Transverse colon (tissue), 4 donors: ENCODE results near the gene WDFY2.

ENCODE experiments used
- EP300 ChIP-seq: sonication (generic); formaldehyde crosslinking; IDR thresholded peaks from one replicate; pipeline ENCODE4 v1.6.1; 2017; ENCODE audit warnings: antibody characterized with exemption, low read depth
- POLR2A ChIP-seq: fragments of 450-650 bp; IDR thresholded peaks from one replicate; pipeline ENCODE4 v1.6.1; 2016; ENCODE audit warnings: antibody characterized with exemption, mild to moderate bottlenecking, moderate library complexity
- POLR2AphosphoS5 ChIP-seq, 3 donors: sonication (generic); formaldehyde crosslinking; IDR thresholded peaks; one replicate each; pipeline ENCODE4 v1.6.1; 2016; ENCODE audit warnings: antibody characterized with exemption in 3 of 3
- TF ChIP-seq, protein P1 (sequence below), 5 experiments: fragments of 200-600 bp in 3 of 5; fragments of 450-650 bp in 2 of 5; sonication (generic) in 3 of 5; IDR thresholded peaks; 1 replicate in 2 of 5; 2 replicates in 3 of 5; pipeline ENCODE4 v1.5.1; 2016 to 2017; ENCODE audit warnings: antibody characterized with exemption in 5 of 5, inconsistent platforms in 3 of 5, mild to moderate bottlenecking in 2 of 5, moderate library complexity in 1 of 5

- no peak for TF ChIP-seq POLR2AphosphoS5 (IDR thresholded peaks at IDR 0.05)
- TF ChIP-seq, protein P1, sequence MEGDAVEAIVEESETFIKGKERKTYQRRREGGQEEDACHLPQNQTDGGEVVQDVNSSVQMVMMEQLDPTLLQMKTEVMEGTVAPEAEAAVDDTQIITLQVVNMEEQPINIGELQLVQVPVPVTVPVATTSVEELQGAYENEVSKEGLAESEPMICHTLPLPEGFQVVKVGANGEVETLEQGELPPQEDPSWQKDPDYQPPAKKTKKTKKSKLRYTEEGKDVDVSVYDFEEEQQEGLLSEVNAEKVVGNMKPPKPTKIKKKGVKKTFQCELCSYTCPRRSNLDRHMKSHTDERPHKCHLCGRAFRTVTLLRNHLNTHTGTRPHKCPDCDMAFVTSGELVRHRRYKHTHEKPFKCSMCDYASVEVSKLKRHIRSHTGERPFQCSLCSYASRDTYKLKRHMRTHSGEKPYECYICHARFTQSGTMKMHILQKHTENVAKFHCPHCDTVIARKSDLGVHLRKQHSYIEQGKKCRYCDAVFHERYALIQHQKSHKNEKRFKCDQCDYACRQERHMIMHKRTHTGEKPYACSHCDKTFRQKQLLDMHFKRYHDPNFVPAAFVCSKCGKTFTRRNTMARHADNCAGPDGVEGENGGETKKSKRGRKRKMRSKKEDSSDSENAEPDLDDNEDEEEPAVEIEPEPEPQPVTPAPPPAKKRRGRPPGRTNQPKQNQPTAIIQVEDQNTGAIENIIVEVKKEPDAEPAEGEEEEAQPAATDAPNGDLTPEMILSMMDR (IDR thresholded peaks at IDR 0.05): no peak
- no peak for TF ChIP-seq EP300
- no peak for TF ChIP-seq POLR2A
Measured at GRCh38 chr13:51557438-51557837, 26.8 kb upstream of the WDFY2 start.
